Measurements from ENCODE around the gene RMND5B.

GRCh38 chr5:178125253-178125906, 5.4 kb upstream of the RMND5B start:
- TF ChIP-seq POLR2A (IDR thresholded peaks at IDR 0.05; ENCODE audit: low read length) (no peak), GATA1 (IDR thresholded peaks at IDR 0.05; ENCODE audit: low read depth, low read length) (no peak)

Measured in erythroblast (primary cell).